Measurements from ENCODE around the gene UBR1. TPM values are rescaled to one million over a fixed set of nuclear protein-coding genes. Genes with fewer than 3 reads are reported as not detected.

UBR1 gene
- total RNA-seq, 1 donor from 2014 or later = 21.9 TPM

- peaks cover 5% of the 10 kb centered on the region for H3K4me1 ChIP-seq
- intact Hi-C loops (cut with DNase I) = no loop called here
These were observed 10.0 kb downstream of the UBR1 start for GRCh38 chr15:43095708-43096347.

GRCh38 chr15:43095243-43095642 is 10.6 kb downstream of the UBR1 start:
- no peak for TF ChIP-seq POLR2A (IDR thresholded peaks at IDR 0.05)
- no peak for TF ChIP-seq POLR2AphosphoS5 (IDR thresholded peaks at IDR 0.05; ENCODE audit: insufficient read depth in 1 of 2, low read depth in 1 of 2)
- no peak for TF ChIP-seq CTCF (IDR thresholded peaks at IDR 0.05)
- no peaks in the 10 kb centered on the region for H3K27me3 ChIP-seq
- H3K4me1 ChIP-seq = peaks cover 5% of the 10 kb centered on the region
- intact Hi-C loops (cut with DNase I) = no loop called here
- H3K9me3 ChIP-seq = no peaks in the 10 kb centered on the region
- H3K4me3 ChIP-seq = no peak overlapping the region
- no peak for DNase-seq (ENCODE audit: extremely low spot score in 2 of 2)
- H3K36me3 ChIP-seq = no peaks in the 10 kb centered on the region
- H3K27ac ChIP-seq = no peak overlapping the region

More at GRCh38 chr15:43095708-43096347, 10.0 kb downstream of the UBR1 start:
- no peaks in the 10 kb centered on the region for H3K9me3 ChIP-seq
- no peaks in the 10 kb centered on the region for H3K27me3 ChIP-seq
- H3K36me3 ChIP-seq = no peaks in the 10 kb centered on the region
- no peak for TF ChIP-seq POLR2A (IDR thresholded peaks at IDR 0.05)
- no peak for TF ChIP-seq CTCF (IDR thresholded peaks at IDR 0.05)
- TF ChIP-seq POLR2AphosphoS5 (IDR thresholded peaks at IDR 0.05; ENCODE audit: insufficient read depth in 1 of 2, low read depth in 1 of 2) = no peak
- no peak overlapping the region for H3K27ac ChIP-seq
- no peak for DNase-seq (ENCODE audit: extremely low spot score in 2 of 2)
- H3K4me3 ChIP-seq = no peak overlapping the region

- intact Hi-C loops (cut with DNase I) = no loop called here
- Histone ChIP-seq H3K4me1 (peaks cover 5% of the 10 kb centered on the region), H3K9me3 (no peaks in the 10 kb centered on the region), H3K4me3 (no peak overlapping the region), H3K27ac (no peak overlapping the region), H3K27me3 (no peaks in the 10 kb centered on the region), H3K36me3 (no peaks in the 10 kb centered on the region)
- DNase-seq (ENCODE audit: extremely low spot score in 2 of 2) = no peak
- no peak for TF ChIP-seq POLR2A (IDR thresholded peaks at IDR 0.05)
- no peak for TF ChIP-seq CTCF (IDR thresholded peaks at IDR 0.05)
- no peak for TF ChIP-seq POLR2AphosphoS5 (IDR thresholded peaks at IDR 0.05; ENCODE audit: insufficient read depth in 1 of 2, low read depth in 1 of 2)
These were observed 11.3 kb downstream of the UBR1 start for GRCh38 chr15:43094416-43095030.

GRCh38 chr15:43093026-43093425 is 12.8 kb downstream of the UBR1 start:
- no peaks in the 10 kb centered on the region for H3K36me3 ChIP-seq
- H3K4me3 ChIP-seq = no peak overlapping the region
- H3K4me1 ChIP-seq = peaks cover 5% of the 10 kb centered on the region
- TF ChIP-seq POLR2AphosphoS5 (IDR thresholded peaks at IDR 0.05; ENCODE audit: insufficient read depth in 1 of 2, low read depth in 1 of 2) (no peak), POLR2A (IDR thresholded peaks at IDR 0.05) (no peak), CTCF (IDR thresholded peaks at IDR 0.05) (no peak)
- H3K9me3 ChIP-seq = no peaks in the 10 kb centered on the region
- no peak for DNase-seq (ENCODE audit: extremely low spot score in 2 of 2)
- intact Hi-C loops (cut with DNase I) = no loop called here
- no peaks in the 10 kb centered on the region for H3K27me3 ChIP-seq
- no peak overlapping the region for H3K27ac ChIP-seq

- Histone ChIP-seq H3K27ac (no peak overlapping the region), H3K9me3 (no peaks in the 10 kb centered on the region), H3K4me1 (peaks cover 9% of the 10 kb centered on the region), H3K27me3 (no peaks in the 10 kb centered on the region), H3K36me3 (no peaks in the 10 kb centered on the region), H3K4me3 (no peak overlapping the region)
- intact Hi-C loops (cut with DNase I) = no loop called here
- TF ChIP-seq CTCF (IDR thresholded peaks at IDR 0.05) (no peak), POLR2AphosphoS5 (IDR thresholded peaks at IDR 0.05; ENCODE audit: insufficient read depth in 1 of 2, low read depth in 1 of 2) (no peak), POLR2A (IDR thresholded peaks at IDR 0.05) (no peak)
- DNase-seq (ENCODE audit: extremely low spot score in 2 of 2) = no peak
These were observed 14.0 kb downstream of the UBR1 start for GRCh38 chr15:43091859-43092258.
